SK-N-SH treated with all-trans-retinoic acid at 6 μM for 48 hours (cell line): ENCODE results near the gene VCPKMT.
"Not testable (repeated sequence)": the region's sequence is repeated elsewhere in the genome, so short reads cannot be mapped to it uniquely, and the experiment has no call there.

Experiments
- BACH2 ChIP-seq: fragments of 250-450 bp; sonication (Bioruptor Pico); IDR thresholded peaks from 2 replicates; pipeline ENCODE4 v1.9.0; 2021; ENCODE audit warnings: mild to moderate bottlenecking, borderline replicate concordance
- CSDC2 ChIP-seq: fragments of 250-450 bp; sonication (Bioruptor Pico); IDR thresholded peaks from 2 replicates; pipeline ENCODE4 v1.5.0; 2020; ENCODE audit warnings: mild to moderate bottlenecking, moderate library complexity
- ESRRG ChIP-seq: fragments of 250-450 bp; sonication (Bioruptor Pico); IDR thresholded peaks from 2 replicates; pipeline ENCODE4 v1.6.1; 2021; ENCODE audit warnings: mild to moderate bottlenecking
- OSR1 ChIP-seq: fragments of 250-450 bp; sonication (Bioruptor Pico); IDR thresholded peaks from 2 replicates; pipeline ENCODE4 v1.8.0; 2022; ENCODE audit warnings: moderate library complexity, mild to moderate bottlenecking, inconsistent platforms
- PATZ1 ChIP-seq: fragments of 250-450 bp; sonication (Bioruptor Pico); IDR thresholded peaks from 2 replicates; pipeline ENCODE4 v1.8.0; 2020; ENCODE audit warnings: mild to moderate bottlenecking, moderate library complexity, borderline replicate concordance
- SNAI2 ChIP-seq: fragments of 250-450 bp; sonication (Bioruptor Pico); IDR thresholded peaks from 2 replicates; pipeline ENCODE4 v1.5.0; 2020; ENCODE audit warnings: mild to moderate bottlenecking, moderate library complexity
- ZFP3 ChIP-seq: fragments of 250-450 bp; sonication (Bioruptor Pico); IDR thresholded peaks from 2 replicates; pipeline ENCODE4 v1.5.0; 2020; ENCODE audit warnings: mild to moderate bottlenecking, moderate library complexity
- ZNF565 ChIP-seq: fragments of 450-650 bp; formaldehyde crosslinking; conservative IDR thresholded peaks from 2 replicates; pipeline ENCODE4 v1.5.0; 2020; ENCODE audit warnings: low read depth, mild to moderate bottlenecking, moderate library complexity
- TF ChIP-seq, protein P1 (sequence below): fragments of 250-450 bp; sonication (Bioruptor Pico); IDR thresholded peaks from 2 replicates; pipeline ENCODE4 v1.5.0; 2020; ENCODE audit warnings: mild to moderate bottlenecking, moderate library complexity
- TF ChIP-seq, protein P2 (sequence below): fragments of 250-450 bp; sonication (Bioruptor Pico); IDR thresholded peaks from 2 replicates; pipeline ENCODE4 v1.8.0; 2021; ENCODE audit warnings: low read depth, mild to moderate bottlenecking, moderate library complexity, borderline replicate concordance

DNA sequence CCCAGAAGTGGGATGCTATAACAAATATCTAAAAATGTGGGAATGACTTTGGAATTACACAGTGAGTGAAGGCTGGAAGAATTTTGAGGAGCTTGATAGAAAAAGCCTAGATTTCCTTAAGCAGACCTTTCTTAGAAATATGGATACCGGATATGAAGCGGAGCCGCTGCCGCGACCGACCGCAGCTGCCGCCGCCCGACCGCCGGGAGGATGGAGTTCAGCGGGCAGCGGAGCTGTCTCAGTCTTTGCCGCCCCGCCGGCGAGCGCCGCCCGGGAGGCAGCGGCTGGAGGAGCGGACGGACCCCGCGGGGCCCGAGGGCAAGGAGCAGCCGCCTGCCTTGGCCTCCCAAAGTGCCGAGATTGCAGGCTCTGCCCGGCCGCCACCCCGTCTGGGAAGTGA is 42.7 kb downstream of the VCPKMT start:
- TF ChIP-seq PATZ1 (CRISPR knock-in tag); OSR1 (CRISPR knock-in tag); SNAI2; ZNF565 (CRISPR knock-in tag); BACH2; ZFP3; ESRRG; CSDC2 (CRISPR knock-in tag): not testable (repeated sequence)
- TF ChIP-seq, protein P1, sequence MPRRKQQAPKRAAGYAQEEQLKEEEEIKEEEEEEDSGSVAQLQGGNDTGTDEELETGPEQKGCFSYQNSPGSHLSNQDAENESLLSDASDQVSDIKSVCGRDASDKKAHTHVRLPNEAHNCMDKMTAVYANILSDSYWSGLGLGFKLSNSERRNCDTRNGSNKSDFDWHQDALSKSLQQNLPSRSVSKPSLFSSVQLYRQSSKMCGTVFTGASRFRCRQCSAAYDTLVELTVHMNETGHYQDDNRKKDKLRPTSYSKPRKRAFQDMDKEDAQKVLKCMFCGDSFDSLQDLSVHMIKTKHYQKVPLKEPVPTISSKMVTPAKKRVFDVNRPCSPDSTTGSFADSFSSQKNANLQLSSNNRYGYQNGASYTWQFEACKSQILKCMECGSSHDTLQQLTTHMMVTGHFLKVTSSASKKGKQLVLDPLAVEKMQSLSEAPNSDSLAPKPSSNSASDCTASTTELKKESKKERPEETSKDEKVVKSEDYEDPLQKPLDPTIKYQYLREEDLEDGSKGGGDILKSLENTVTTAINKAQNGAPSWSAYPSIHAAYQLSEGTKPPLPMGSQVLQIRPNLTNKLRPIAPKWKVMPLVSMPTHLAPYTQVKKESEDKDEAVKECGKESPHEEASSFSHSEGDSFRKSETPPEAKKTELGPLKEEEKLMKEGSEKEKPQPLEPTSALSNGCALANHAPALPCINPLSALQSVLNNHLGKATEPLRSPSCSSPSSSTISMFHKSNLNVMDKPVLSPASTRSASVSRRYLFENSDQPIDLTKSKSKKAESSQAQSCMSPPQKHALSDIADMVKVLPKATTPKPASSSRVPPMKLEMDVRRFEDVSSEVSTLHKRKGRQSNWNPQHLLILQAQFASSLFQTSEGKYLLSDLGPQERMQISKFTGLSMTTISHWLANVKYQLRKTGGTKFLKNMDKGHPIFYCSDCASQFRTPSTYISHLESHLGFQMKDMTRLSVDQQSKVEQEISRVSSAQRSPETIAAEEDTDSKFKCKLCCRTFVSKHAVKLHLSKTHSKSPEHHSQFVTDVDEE (CRISPR knock-in tag), result not testable (repeated sequence)
- TF ChIP-seq, protein P2, sequence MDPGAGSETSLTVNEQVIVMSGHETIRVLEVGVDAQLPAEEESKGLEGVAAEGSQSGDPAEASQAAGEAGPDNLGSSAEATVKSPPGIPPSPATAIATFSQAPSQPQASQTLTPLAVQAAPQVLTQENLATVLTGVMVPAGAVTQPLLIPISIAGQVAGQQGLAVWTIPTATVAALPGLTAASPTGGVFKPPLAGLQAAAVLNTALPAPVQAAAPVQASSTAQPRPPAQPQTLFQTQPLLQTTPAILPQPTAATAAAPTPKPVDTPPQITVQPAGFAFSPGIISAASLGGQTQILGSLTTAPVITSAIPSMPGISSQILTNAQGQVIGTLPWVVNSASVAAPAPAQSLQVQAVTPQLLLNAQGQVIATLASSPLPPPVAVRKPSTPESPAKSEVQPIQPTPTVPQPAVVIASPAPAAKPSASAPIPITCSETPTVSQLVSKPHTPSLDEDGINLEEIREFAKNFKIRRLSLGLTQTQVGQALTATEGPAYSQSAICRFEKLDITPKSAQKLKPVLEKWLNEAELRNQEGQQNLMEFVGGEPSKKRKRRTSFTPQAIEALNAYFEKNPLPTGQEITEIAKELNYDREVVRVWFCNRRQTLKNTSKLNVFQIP (CRISPR knock-in tag), result not testable (repeated sequence)
